GM10248 (cell line): ENCODE results near the gene CENPM.
A peak's percentile ranks its signal among the peaks of the same experiment; 100 is the strongest.

Experiments
- CTCF ChIA-PET: fragments of 300-600 bp; sonication (Branson Sonifier 250); formaldehyde crosslinking; extraction: SDS; loops from one replicate; lab custom pipeline; 2021; ENCODE audit warnings: antibody characterized with exemption; lab: Yijun Ruan, JAX
- POLR2A ChIA-PET: fragments of 350-650 bp; sonication (Branson Sonifier 250); formaldehyde crosslinking; extraction: SDS; loops from one replicate; lab custom pipeline; 2020; ENCODE audit warnings: antibody characterized with exemption; lab: Yijun Ruan, JAX
- DNase-seq: peaks from one replicate; pipeline ENCODE4 v3.0.0; 2012; ENCODE audit errors: extremely low spot score
- TF ChIP-seq, protein P1 (sequence below): IDR thresholded peaks from 2 replicates; pipeline ENCODE4 v1.5.1; 2012; ENCODE audit warnings: mild to moderate bottlenecking, low read depth; ENCODE audit errors: extremely low read depth, missing control alignments, control extremely low read depth

CENPM gene

DNA sequence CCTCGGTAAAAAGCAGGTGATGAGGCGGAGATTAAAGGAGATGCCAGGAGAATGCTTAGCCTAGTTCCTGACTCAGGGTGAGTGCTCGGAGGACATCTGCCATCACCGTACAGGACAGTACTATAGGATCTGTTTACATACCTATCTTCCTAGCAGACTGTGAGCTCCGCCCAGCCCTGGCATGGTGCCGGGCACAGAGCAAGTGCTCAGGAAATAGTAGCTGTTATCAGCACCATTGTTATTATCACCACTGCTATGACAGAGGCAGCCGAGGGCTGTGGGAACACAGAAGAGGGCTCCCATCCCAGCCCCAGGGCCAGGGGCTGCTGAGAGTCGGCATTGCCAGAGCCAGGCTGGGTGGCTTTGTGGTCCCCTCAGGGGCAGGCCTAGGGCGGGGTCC, 21.6 kb upstream of the CENPM start:
- TF ChIP-seq, protein P1, sequence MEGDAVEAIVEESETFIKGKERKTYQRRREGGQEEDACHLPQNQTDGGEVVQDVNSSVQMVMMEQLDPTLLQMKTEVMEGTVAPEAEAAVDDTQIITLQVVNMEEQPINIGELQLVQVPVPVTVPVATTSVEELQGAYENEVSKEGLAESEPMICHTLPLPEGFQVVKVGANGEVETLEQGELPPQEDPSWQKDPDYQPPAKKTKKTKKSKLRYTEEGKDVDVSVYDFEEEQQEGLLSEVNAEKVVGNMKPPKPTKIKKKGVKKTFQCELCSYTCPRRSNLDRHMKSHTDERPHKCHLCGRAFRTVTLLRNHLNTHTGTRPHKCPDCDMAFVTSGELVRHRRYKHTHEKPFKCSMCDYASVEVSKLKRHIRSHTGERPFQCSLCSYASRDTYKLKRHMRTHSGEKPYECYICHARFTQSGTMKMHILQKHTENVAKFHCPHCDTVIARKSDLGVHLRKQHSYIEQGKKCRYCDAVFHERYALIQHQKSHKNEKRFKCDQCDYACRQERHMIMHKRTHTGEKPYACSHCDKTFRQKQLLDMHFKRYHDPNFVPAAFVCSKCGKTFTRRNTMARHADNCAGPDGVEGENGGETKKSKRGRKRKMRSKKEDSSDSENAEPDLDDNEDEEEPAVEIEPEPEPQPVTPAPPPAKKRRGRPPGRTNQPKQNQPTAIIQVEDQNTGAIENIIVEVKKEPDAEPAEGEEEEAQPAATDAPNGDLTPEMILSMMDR, result no peak
- ChIA-PET POLR2A (no interaction called here), CTCF (interaction anchor here (0.7 to 3.7 kb wide), 10 partner anchors 11 to 476 kb away, joined by 3 to 18 read pairs (median 4); partner anchors contain the start of gene NDUFA6)
- no peak for DNase-seq

DNA sequence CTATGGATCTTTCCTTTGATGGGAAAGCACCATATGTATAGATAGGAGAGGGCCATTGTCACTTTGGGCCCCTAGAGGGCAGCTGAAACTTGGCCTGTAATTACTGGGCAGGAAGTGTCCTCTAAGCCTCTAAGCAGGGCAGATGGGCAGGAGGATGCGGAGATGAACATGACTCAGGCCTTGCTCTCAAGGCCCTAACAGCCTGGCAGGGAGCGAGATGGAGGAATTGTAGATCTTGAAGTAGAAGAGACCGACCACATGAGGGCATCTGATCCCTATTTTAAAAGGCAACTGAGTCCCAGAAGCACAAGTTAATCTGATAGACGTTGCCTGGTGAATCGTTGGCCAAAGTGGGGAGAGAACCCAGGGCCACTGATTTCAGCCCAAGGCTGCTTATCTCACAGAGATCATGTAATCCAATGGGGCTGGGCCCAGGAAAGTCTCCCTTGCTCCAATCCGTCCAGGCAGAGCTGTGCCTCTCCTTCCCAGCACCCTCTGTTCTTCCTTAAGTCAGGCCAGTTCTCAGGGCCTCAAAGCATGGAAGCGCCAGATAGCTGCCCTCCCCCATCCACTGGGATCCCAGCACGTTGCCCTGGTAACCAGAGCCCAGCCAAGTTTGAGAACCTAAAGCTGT, 19.8 kb upstream of the CENPM start:
- TF ChIP-seq, protein P1, result peak; percentile 34
- peak; percentile 63 for DNase-seq
- ChIA-PET CTCF (interaction anchor here (0.7 to 3.7 kb wide), 24 partner anchors 8 to 526 kb away, joined by 3 to 18 read pairs (median 3); partner anchors contain the start of genes NDUFA6 and SMDT1), POLR2A (no interaction called here)

DNA sequence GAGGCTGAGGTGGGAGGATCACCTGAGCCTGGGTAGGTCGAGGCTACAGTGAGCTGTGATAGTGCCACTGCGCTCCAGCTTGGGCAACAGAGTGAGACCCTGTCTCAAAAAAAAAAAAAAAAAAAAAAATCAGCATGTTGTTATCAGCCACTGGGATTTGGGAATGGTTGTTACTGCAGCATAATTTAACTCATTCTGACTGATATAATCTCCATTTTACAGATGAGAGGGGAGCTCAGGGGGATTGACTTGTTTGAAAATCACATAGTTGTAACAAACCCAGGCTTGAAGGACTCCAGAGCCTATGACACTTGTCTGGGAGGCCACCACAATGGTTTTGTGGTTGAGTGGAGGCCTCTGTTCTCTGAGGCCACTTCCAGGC, 19.3 kb upstream of the CENPM start:
- TF ChIP-seq, protein P1, result no peak
- DNase-seq, result no peak
- POLR2A ChIA-PET, result no interaction called here
- CTCF ChIA-PET, result interaction anchor here (0.7 to 3.7 kb wide), 12 partner anchors 9 to 507 kb away, joined by 3 to 18 read pairs (median 4); partner anchors contain the start of gene NDUFA6

DNA sequence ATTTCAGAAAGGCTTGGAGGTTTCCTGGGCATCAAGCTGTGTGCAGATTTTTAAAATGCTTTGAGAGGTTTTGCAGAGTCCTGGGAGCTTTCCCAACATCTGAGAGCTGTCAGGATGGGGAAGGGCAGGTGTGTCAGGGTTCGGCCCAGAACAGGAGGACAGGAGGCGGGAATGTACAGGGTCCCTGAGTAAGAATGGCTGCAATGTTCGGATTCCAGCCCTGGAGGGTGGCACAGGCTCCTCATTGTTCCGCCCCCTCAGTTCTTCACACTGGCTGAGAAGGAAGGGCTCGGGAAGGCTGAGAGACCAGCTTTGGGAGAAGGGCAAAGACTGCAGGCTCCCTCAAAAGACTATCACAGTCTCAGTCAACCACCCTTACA, 17.1 kb upstream of the CENPM start:
- POLR2A ChIA-PET, result no interaction called here
- no peak for DNase-seq
- TF ChIP-seq, protein P1, result no peak
- CTCF ChIA-PET, result interaction anchor here (1.2 to 2.0 kb wide), 2 partner anchors 116 to 267 kb away, joined by 3 to 8 read pairs; partner anchors contain the start of gene SMDT1

DNA sequence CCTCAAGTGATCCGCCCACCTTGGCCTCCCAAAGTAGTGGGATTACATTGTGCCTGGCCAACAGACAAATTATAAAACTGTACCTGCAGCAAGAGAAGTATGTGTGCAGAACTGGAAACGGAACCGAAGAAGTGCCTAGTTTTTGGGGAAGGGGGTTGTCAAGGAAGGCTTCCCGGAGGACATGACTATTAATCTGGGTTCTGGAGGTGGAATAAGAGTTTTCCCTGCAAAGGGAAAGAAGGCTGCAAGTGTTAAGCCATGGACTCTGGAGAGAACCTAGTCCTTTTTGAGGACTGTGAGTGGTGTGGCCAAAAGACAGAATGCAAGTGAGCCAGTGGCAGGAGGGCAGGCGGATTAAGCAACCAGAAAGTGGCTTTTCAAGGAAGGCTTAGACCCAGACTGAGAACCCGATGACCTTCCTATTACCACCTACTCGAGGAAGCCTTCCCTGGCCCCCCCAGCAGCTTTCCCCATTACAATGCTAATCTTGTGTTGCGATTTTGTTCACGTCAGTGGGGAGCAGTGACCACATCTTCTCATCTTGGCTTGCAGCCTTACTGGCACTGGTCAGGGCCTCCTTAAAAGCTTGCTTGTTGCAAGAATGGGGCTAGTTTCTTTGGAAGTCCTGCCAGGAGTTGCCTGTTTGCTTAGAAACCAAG, 16.6 kb upstream of the CENPM start:
- ChIA-PET CTCF (interaction anchor here (0.9 to 2.0 kb wide), 3 partner anchors 116 to 266 kb away, joined by 3 to 8 read pairs (median 4); partner anchors contain the start of genes NDUFA6 and SMDT1), POLR2A (no interaction called here)

DNA sequence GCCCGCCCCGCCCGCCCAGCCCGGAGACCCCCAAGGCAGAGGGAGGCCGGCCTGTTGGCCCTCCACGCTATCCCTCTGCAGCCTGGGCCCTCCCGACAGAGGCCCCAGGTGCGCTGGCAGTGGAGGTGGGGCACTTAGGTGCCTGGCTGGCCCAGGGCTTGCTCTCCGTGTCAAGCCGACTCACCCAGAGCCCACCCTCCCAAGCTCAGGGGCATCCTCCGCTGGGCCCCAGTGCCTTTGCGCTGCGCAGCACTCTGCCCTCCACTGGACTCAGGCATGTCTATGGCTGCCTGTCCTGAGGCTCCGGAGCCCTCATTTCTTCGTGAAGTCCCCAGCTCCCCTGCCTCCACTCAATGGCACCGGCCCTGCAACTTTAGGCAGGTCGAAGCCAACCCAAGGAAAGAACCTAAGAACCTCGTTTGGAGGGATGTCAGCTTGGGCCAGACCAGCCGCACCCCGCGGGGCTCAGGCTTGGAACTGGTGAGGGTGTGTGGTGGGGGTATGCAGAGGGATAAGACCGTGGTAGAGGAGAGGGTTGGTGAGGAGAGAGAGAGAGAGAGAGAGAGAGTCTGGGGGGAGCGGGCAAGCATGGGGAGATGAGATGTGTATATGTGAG, 11.1 kb upstream of the CENPM start:
- no peak for DNase-seq

More for the DNA sequence above, 16.6 kb upstream of the CENPM start:
- TF ChIP-seq, protein P1, result no peak
- no peak for DNase-seq

More for the DNA sequence above, 11.1 kb upstream of the CENPM start:
- ChIA-PET CTCF (interaction anchor here (0.7 to 2.7 kb wide), 12 partner anchors 8 to 497 kb away, joined by 3 to 13 read pairs (median 4); partner anchors contain the start of gene CENPM), POLR2A (no interaction called here)
- TF ChIP-seq, protein P1, result no peak
